Subcutaneous adipose tissue (tissue), 4 donors: ENCODE results near the gene LGALSL. TPM values are rescaled to one million over a fixed set of nuclear protein-coding genes. Genes with fewer than 3 reads are reported as not detected.

ENCODE experiments used
- total RNA-seq, 4 donors: library from RNA; depleted of rRNA; stranded (reverse); fragments of >200 nt; gene quantifications; one replicate each; pipeline ENCODE4 v1.1.0, GENCODE V29; 2016
- TF ChIP-seq, protein P1 (sequence below): fragments of 450-650 bp; IDR thresholded peaks from one replicate; pipeline ENCODE4 v1.5.1; 2016; ENCODE audit warnings: low read depth, mild to moderate bottlenecking, control low read depth, antibody characterized with exemption, moderate library complexity

The LGALSL gene
- total RNA-seq, 4 donors from 2014 or later: 8.8 to 25.6 (median 9.8) TPM

DNA sequence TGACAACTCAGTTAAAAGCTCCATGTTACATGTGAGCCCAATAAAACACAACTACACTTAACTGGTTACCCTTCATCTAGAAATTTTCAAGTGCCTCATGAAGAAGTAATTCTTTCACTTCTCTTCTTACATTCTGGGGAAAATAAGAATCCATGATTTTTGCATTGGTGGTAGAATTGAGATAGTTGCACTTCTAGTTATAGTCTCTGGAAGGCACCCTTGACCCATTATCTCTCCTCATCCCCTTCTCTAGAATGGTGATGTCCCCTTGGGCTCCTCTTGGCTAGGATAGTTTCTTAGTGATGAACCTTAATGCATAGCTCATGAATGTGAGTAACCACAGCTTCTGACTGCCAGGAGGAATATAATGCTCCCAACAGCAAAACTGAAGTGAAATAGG is 3.6 kb downstream of the LGALSL start:
- TF ChIP-seq, protein P1, sequence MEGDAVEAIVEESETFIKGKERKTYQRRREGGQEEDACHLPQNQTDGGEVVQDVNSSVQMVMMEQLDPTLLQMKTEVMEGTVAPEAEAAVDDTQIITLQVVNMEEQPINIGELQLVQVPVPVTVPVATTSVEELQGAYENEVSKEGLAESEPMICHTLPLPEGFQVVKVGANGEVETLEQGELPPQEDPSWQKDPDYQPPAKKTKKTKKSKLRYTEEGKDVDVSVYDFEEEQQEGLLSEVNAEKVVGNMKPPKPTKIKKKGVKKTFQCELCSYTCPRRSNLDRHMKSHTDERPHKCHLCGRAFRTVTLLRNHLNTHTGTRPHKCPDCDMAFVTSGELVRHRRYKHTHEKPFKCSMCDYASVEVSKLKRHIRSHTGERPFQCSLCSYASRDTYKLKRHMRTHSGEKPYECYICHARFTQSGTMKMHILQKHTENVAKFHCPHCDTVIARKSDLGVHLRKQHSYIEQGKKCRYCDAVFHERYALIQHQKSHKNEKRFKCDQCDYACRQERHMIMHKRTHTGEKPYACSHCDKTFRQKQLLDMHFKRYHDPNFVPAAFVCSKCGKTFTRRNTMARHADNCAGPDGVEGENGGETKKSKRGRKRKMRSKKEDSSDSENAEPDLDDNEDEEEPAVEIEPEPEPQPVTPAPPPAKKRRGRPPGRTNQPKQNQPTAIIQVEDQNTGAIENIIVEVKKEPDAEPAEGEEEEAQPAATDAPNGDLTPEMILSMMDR: no peak

DNA sequence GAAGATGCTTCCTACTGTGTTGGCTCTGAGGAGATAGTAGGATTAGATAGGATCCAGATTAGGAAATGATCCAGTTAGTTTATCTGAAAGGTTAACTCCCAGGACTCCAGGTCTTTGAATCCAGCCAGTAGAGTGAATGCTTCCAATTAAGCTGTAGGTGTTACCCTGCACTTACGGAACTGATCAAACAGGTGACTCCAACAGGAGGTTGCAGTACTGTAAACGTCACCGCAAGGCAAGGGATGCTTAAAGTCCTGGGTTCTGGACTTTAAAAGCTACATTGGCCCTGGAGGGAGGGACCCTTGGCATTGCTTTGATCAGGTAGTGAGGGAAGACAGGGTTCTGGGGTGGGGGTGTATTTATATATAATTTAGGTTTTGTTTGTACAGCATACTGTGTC is 5.6 kb downstream of the LGALSL start:
- TF ChIP-seq, protein P1: no peak

DNA sequence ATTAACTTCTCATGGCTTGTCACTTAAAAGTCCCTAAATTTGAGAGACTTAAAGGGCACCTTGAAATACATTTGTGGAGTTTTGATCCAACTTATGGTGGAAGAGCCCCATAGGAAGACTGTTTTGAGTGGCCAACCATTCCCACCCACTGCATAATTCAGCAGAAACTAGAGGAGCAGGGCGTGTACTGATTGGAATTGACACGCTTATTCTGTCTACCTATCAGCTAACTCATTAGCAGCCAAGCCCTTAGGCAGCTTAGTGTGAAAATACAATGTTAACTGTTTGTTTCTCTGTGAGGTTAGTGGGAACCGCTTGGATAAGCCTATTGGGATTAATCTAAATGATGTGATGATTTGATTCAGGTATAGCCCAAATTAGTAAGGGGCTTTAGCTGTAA is 6.4 kb downstream of the LGALSL start:
- TF ChIP-seq, protein P1: no peak

DNA sequence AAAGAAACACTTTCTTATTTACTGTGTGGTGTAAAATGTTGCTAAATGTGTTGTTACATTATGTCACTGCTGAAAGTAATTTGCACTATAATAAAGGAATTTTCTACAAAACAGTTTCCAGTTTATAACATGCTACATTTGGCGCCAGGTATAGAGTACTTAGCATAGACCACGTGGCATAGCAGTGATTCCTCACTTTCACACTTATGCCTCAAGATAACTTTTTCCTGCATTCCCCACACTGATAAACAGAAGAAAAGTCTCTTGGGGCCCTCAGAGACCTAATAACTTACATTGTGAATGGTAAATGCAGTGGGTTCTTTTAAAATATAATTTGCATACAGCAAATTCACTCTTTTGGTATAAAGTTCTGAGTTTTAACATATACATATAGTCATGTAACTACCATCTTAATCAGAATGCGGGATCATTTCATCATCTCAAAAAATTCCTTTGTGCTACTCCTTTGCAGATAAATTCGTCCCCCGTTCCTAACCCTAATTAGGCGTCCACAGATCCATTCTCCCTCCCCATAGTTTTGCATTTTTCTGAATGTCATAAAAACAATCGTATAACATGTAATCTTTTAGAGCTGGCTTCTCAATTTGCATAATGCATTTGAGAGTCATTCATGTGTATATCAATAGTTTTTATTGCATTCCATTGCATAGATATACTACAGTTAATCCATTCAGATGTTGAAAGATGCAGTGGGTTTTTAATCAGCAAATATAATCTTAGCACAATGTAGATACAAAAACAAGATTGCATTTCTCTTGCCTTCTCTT is 7.5 kb downstream of the LGALSL start:
- TF ChIP-seq, protein P1: no peak

DNA sequence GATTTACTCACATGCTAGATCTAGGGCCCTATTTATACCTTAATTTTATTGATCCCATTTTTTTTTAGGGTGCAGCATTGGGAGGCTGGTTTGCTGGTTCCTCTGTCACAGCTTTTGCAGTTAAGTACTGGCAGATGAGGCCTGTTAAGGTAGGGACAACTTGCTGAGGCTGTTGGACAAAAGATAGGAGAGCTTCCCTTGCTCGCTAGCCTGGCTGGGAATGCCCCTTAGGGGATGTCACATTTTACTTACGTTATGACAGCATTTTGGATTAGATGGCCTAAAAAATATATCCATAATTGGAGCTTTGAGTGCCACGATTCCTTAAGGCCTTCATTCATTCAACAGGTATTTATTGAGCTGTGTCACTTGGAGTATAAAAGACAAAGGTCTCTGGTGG is 8.2 kb downstream of the LGALSL start:
- TF ChIP-seq, protein P1: no peak

DNA sequence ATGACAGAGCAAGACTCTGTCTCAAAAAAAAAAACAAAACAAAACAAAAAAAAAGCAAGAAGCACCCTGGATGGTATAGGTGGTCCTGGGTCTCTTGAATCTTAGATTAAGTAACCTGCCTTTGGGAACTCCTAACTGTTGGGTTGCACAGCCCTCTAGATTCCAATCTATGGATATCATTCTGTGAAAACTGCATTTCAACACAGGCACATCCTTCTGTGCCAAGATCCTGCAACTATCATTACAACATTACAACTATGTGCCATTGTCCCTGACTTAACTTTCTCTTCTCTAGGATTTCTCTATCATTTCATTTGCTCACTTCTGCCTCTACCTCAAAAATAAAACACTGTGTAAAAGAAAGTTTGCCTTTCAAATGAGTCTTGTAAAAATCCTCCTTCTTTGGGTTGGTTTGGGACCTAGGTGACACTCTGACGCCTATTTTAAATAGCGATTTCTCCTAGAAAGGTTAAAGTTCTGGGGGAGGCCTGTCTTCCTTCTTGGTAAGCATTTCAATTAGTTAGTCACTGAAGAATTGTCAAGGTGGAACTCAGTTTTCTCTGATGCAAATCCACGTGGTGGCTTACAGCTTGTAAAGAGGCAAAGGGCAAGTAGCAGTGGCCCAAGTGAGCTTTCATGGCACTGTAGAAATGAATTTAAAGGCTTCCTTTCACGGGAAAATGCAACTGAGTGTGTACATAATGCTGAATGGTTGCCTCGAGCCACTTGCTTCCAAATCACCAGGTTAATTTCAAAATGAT is 9.2 kb downstream of the LGALSL start:
- TF ChIP-seq, protein P1: no peak

DNA sequence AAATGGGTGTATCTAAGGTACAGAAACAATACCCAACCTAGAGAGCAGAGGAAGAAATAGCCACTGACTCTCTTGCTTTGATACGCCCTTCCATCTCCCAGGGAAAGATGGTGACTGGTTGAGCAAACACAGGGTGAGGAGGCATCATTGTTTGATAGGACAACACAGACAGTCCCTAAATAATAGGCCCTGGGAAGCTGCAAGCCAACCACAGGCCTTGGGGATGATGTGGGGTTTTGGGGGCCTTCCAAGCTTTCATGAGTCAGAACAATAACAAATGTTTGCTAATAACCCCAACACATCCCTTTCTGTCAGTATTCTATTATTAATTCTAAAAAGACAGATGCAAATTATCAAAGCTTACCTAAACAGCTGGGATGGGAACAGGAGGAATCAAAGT is 9.8 kb downstream of the LGALSL start:
- TF ChIP-seq, protein P1: no peak
